K562 (cell line): ENCODE results near the gene NLRX1. TPM values are rescaled to one million over a fixed set of nuclear protein-coding genes. Genes with fewer than 3 reads are reported as not detected.

Experiments
- ATAC-seq: fragments of 200-7000 bp; cut with Tn5 transposase; 3 replicates; pipeline ENCODE4 v1.9.1; 2020; ENCODE audit warnings: moderate library complexity
- BruUV-seq: library from RNA; stranded (reverse); fragments of 400-500 nt; replicated peaks from 2 replicates; lab custom pipeline; 2021; lab: Mats Ljungman, UMichigan
- CTCF ChIA-PET: fragments of 300-600 bp; formaldehyde crosslinking; extraction: SDS; loops from one replicate; lab custom pipeline; 2021; ENCODE audit warnings: low intra/inter-chr PET ratio; lab: Yijun Ruan, JAX
- POLR2A ChIA-PET: fragments of 300-600, 350-650 bp; sonication (Branson Sonifier 250); formaldehyde crosslinking; extraction: SDS; loops from one replicate; lab custom pipeline; 2021; ENCODE audit warnings: antibody characterized with exemption, inconsistent platforms; lab: Yijun Ruan, JAX
- DNase-seq, 4 experiments: peaks; one replicate each; pipeline versions ENCODE4 v3.0.0 to v3.0.0-alpha.2; 2011 to 2018; ENCODE audit warnings: low spot score in 3 of 4, mixed read lengths in 3 of 4; ENCODE audit errors: extremely low read depth in 1 of 4
- FAIRE-seq: peaks from 2 replicates; lab custom pipeline; 2011; peaks lifted over from hg19 to GRCh38; lab: Jason Lieb, UNC
- H2AFZ ChIP-seq: 2 replicates; pipeline ENCODE4 v1.6.0; 2011; ENCODE audit warnings: low read depth, low read length, control low read depth, inconsistent platforms
- H3K27ac ChIP-seq: fragments of 200-600 bp; 3 replicates; pipeline ENCODE4 v1.8.0; 2011; ENCODE audit warnings: low read depth, mild to moderate bottlenecking, control low read depth, inconsistent platforms, low read length, moderate library complexity, mixed read lengths; ENCODE audit errors: extremely low read depth
- H3K27me3 ChIP-seq, 2 experiments: fragments of 300-600 bp in 1 of 2; 2 replicates in 1 of 2; 3 replicates in 1 of 2; pipeline versions ENCODE4 v1.6.0 to v1.8.0; 2011; ENCODE audit warnings: inconsistent platforms in 2 of 2, low read length in 2 of 2, mild to moderate bottlenecking in 1 of 2, mixed read lengths in 1 of 2, moderate library complexity in 1 of 2; ENCODE audit not compliant: control insufficient read depth in 2 of 2, insufficient read depth in 2 of 2
- H3K36me3 ChIP-seq: fragments of 300-600 bp; 3 replicates; pipeline ENCODE4 v1.8.0; 2011; ENCODE audit warnings: mild to moderate bottlenecking, low read length, inconsistent platforms; ENCODE audit not compliant: control insufficient read depth, insufficient read depth
- H3K4me1 ChIP-seq, 2 experiments: fragments of 200-600 bp in 1 of 2; replicated peaks in 1 of 2; 2 replicates in 1 of 2; 3 replicates in 1 of 2; pipeline versions ENCODE4 v1.5.1 to v1.8.0; 2011; ENCODE audit warnings: inconsistent platforms in 2 of 2, low read length in 2 of 2, mild to moderate bottlenecking in 1 of 2, mixed read lengths in 1 of 2, moderate library complexity in 1 of 2; ENCODE audit not compliant: control insufficient read depth in 2 of 2, insufficient read depth in 2 of 2
- H3K4me2 ChIP-seq: 2 replicates; pipeline ENCODE4 v1.6.1; 2011; ENCODE audit warnings: low read length, control low read depth, inconsistent platforms, mixed read lengths; ENCODE audit not compliant: insufficient read depth
- H3K4me3 ChIP-seq: fragments of 200-600 bp; sonication (generic), shearing (Covaris generic); 2 replicates; pipeline ENCODE4 v1.5.1; 2016; ENCODE audit warnings: control low read depth, inconsistent platforms
- H3K79me2 ChIP-seq: fragments of 200-600 bp; 3 replicates; pipeline ENCODE4 v1.8.0; 2011; ENCODE audit warnings: low read length, inconsistent platforms; ENCODE audit not compliant: control insufficient read depth, insufficient read depth
- H3K9ac ChIP-seq, 2 experiments: 2 replicates each; pipeline versions ENCODE4 v1.6.0 to v1.6.1; 2011; ENCODE audit warnings: low read depth in 2 of 2, low read length in 2 of 2, control low read depth in 1 of 2, inconsistent platforms in 1 of 2, mild to moderate bottlenecking in 1 of 2, mixed read lengths in 1 of 2; ENCODE audit not compliant: insufficient read depth in 1 of 2
- H3K9me1 ChIP-seq: one replicate; pipeline ENCODE4 v1.6.0; 2011; ENCODE audit warnings: inconsistent platforms, mild to moderate bottlenecking, low read length, moderate library complexity; ENCODE audit not compliant: control insufficient read depth, insufficient read depth
- H3K9me3 ChIP-seq: replicated peaks from 2 replicates; pipeline ENCODE4 v1.5.1; 2011; ENCODE audit warnings: low read depth, low read length, inconsistent platforms; ENCODE audit not compliant: control insufficient read depth, insufficient read depth
- H4K20me1 ChIP-seq: replicated peaks from 2 replicates; pipeline ENCODE4 v1.6.1; 2011; ENCODE audit warnings: low read length, inconsistent platforms, mixed read lengths; ENCODE audit not compliant: control insufficient read depth, insufficient read depth
- DMBX1 ChIP-seq: fragments of 250-450 bp; sonication (Bioruptor Pico); IDR thresholded peaks from 2 replicates; pipeline ENCODE4 v1.8.0; 2022; ENCODE audit warnings: inconsistent platforms, mild to moderate bottlenecking, moderate library complexity, borderline replicate concordance
- EP400 ChIP-seq: fragments of 450-650 bp; IDR thresholded peaks from 2 replicates; pipeline ENCODE4 v1.6.1; 2017; ENCODE audit warnings: antibody characterized with exemption, mild to moderate bottlenecking, moderate library complexity
- HLTF ChIP-seq: fragments of 450-650 bp; IDR thresholded peaks from 2 replicates; pipeline ENCODE4 v1.6.1; 2016
- ID3 ChIP-seq, 2 experiments: fragments of 250-450 bp in 1 of 2; fragments of 450-650 bp in 1 of 2; sonication (Bioruptor Pico) in 1 of 2; IDR thresholded peaks; 2 replicates each; pipeline versions ENCODE4 v1.6.1 to v1.8.0; 2016 to 2021; ENCODE audit warnings: mild to moderate bottlenecking in 2 of 2, moderate library complexity in 2 of 2, missing compliant biosample characterization in 1 of 2, missing genetic modification characterization in 1 of 2
- IRF9 ChIP-seq: fragments of 450-650 bp; IDR thresholded peaks from 2 replicates; pipeline ENCODE4 v1.6.1; 2016; ENCODE audit warnings: missing biosample characterization, missing genetic modification characterization
- KLF10 ChIP-seq: fragments of 250-450 bp; sonication (Bioruptor Pico); IDR thresholded peaks from 2 replicates; pipeline ENCODE4 v1.6.1; 2021; ENCODE audit warnings: matching md5 sums
- MBD1 ChIP-seq: fragments of 250-450 bp; sonication (Bioruptor Pico); IDR thresholded peaks from 2 replicates; pipeline ENCODE4 v1.8.0; 2022; ENCODE audit warnings: inconsistent platforms
- NFE2 ChIP-seq: IDR thresholded peaks from 2 replicates; pipeline ENCODE4 v1.6.1; 2014; ENCODE audit warnings: antibody characterized with exemption, low read depth
- PHB2 ChIP-seq: fragments of 450-650 bp; IDR thresholded peaks from 2 replicates; pipeline ENCODE4 v1.6.1; 2017; ENCODE audit warnings: low read depth
- PYGO2 ChIP-seq: fragments of 450-650 bp; IDR thresholded peaks from 2 replicates; pipeline ENCODE4 v1.6.1; 2016; ENCODE audit warnings: mild to moderate bottlenecking, missing genetic modification characterization, moderate library complexity, missing compliant biosample characterization
- RBM14 ChIP-seq: fragments of 200-400 bp; formaldehyde crosslinking; IDR thresholded peaks from 2 replicates; pipeline ENCODE4 v1.6.1; 2018; ENCODE audit warnings: low read depth, mild to moderate bottlenecking, low read length, moderate library complexity, borderline replicate concordance; ENCODE audit not compliant: insufficient read depth
- STAT5A ChIP-seq: IDR thresholded peaks from 2 replicates; pipeline ENCODE4 v1.6.1; 2012; ENCODE audit warnings: low read length, inconsistent platforms, borderline replicate concordance
- ZBTB17 ChIP-seq: fragments of 450-650 bp; formaldehyde crosslinking; IDR thresholded peaks from 2 replicates; pipeline ENCODE4 v1.4.0; 2020; ENCODE audit warnings: mild to moderate bottlenecking
- ZNF347 ChIP-seq: fragments of 450-650 bp; formaldehyde crosslinking; IDR thresholded peaks from 2 replicates; pipeline ENCODE4 v1.4.0; 2020; ENCODE audit warnings: low read depth, mild to moderate bottlenecking, moderate library complexity
- ZNF398 ChIP-seq: fragments of 250-450 bp; sonication (Bioruptor Pico); IDR thresholded peaks from 2 replicates; pipeline ENCODE4 v1.8.0; 2021; ENCODE audit warnings: moderate library complexity, mild to moderate bottlenecking, inconsistent platforms
- ZNF778 ChIP-seq: fragments of 450-650 bp; formaldehyde crosslinking; IDR thresholded peaks from 2 replicates; pipeline ENCODE4 v1.4.0; 2020; ENCODE audit warnings: mild to moderate bottlenecking, moderate library complexity
- whole genome bisulfite sequencing: fragments of 100-300 bp; shearing (Covaris generic); methylation state at CpG from one replicate; pipeline ENCODE4 v1.1.6; 2016; ENCODE audit warnings: low coverage, mixed read lengths; ENCODE audit not compliant: insufficient coverage; ENCODE audit errors: missing lambda C conversion rate; 5-methylcytosine and 5-hydroxymethylcytosine counted together
- in situ Hi-C: fragments of 300-500 bp; cut with MboI; formaldehyde crosslinking; loops from 4 replicates; pipeline ENCODE4 v1.15.0; 2018; ENCODE audit warnings: inconsistent platforms, mixed read lengths
- intact Hi-C: fragments of 100-400 bp; cut with micrococcal nuclease; formaldehyde crosslinking; loops from 2 replicates; pipeline ENCODE4 v1.14.2; 2022
- polyA plus RNA-seq, 8 experiments: library from polyadenylated mRNA; depleted of rRNA in 4 of 8; stranded (reverse) in 5 of 8; unstranded in 3 of 8; fragments of >200 nt; fragmentation: Nextera tagmentation in 2 of 8; fragmentation: Illumina TruSeq in 1 of 8; extraction: Ambion mirVana in 2 of 8; extraction: Trizol in 1 of 8; gene quantifications; 2 replicates each; pipeline versions ENCODE4 v1.2.1 to v1.2.3, GENCODE V29; 2011 to 2014; ENCODE audit warnings: inconsistent platforms in 1 of 8, missing spikeins in 1 of 8
- total RNA-seq, 7 experiments: library from RNA; depleted of rRNA in 6 of 7; stranded (reverse); fragments of >200 nt in 6 of 7; fragmentation: Illumina TruSeq in 2 of 7; extraction: Trizol in 2 of 7; gene quantifications; 2 replicates each; pipeline versions ENCODE4 v1.2.1 to v1.2.3, GENCODE V29; 2011 to 2021; ENCODE audit warnings: low replicate concordance in 1 of 7

NLRX1 gene
- total and polyA plus RNA-seq, 9 of the 15 experiments (the other 6 are each of a cell fraction or from before 2014, with no cell fraction given), result 0.04 to 2.3 (median 0.69) TPM

GRCh38 chr11:119158467-119158866, 10.1 kb upstream of the NLRX1 start (continued):
- TF ChIP-seq ID3 (CRISPR knock-in tag; IDR thresholded peaks at IDR 0.05) (no peak), ID3 (tag; IDR thresholded peaks at IDR 0.05) (no peak), HLTF (no peak), DMBX1 (no peak), PYGO2 (tag) (no peak), RBM14 (no peak)

GRCh38 chr11:119160151-119160550, 8.4 kb upstream of the NLRX1 start:
- POLR2A ChIA-PET, result interaction anchor here (0.6 to 0.9 kb wide), 2 partner anchors 11 to 75 kb away, joined by 3 to 4 read pairs; no protein-coding TSS in a partner anchor
- FAIRE-seq (no peak), DNase-seq (no peak), ATAC-seq (no peak)
- Histone ChIP-seq H3K9me1 (no peaks in the 10 kb centered on the region), H2AFZ (no peak overlapping the region), H3K4me1 (peaks cover 13 to 15% of the 10 kb centered on the region in 2 experiments; a peak in 4 of 5 replicates), H3K27ac (no peak overlapping the region), H3K9me3 (no peaks in the 10 kb centered on the region), H3K9ac (no peak overlapping the region), H4K20me1 (no peaks in the 10 kb centered on the region), H3K27me3 (peaks cover 4 to 51% of the 10 kb centered on the region in 2 experiments; a peak in 4 of 5 replicates), H3K4me2 (no peak overlapping the region), H3K79me2 (no peaks in the 10 kb centered on the region), H3K4me3 (no peak overlapping the region), H3K36me3 (no peaks in the 10 kb centered on the region)
- no TSS peak for BruUV-seq
- intact Hi-C loops, result no loop called here
- CTCF ChIA-PET, result no interaction called here
- WGBS, result 7% methylated on average over 9 of the region's 9 CpGs
- in situ Hi-C loops, result no loop called here
- TF ChIP-seq MBD1, result no peak
- no peak for TF ChIP-seq STAT5A
- no peak for TF ChIP-seq NFE2
- no peak for TF ChIP-seq ZNF347 (CRISPR knock-in tag)
- no peak for TF ChIP-seq ZNF778 (CRISPR knock-in tag)
- no peak for TF ChIP-seq EP400
- no peak for TF ChIP-seq KLF10 (CRISPR knock-in tag)
- TF ChIP-seq IRF9 (tag), result no peak
- no peak for TF ChIP-seq ZNF398 (CRISPR knock-in tag)
- no peak for TF ChIP-seq ZBTB17 (CRISPR knock-in tag)
- no peak for TF ChIP-seq PHB2
